Naive thymus-derived CD8-positive, alpha-beta T cell (primary cell): Measurements from ENCODE around the gene CPNE2. TPM values are rescaled to one million over a fixed set of nuclear protein-coding genes. Genes with fewer than 3 reads are reported as not detected.
"Not testable (repeated sequence)": the region's sequence is repeated elsewhere in the genome, so short reads cannot be mapped to it uniquely, and the experiment has no call there.

Source experiments
- ATAC-seq, 2 donors: fragments of 150-1000 bp; cut with Tn5 transposase in 1 of 2; sonication (Bioruptor Pico), chemical (Tn5 transposase) in 1 of 2; 1 replicate in 1 of 2; 2 replicates in 1 of 2; pipeline ENCODE4 v1.10.0; 2021; ENCODE audit warnings: mild to moderate bottlenecking in 2 of 2, moderate library complexity in 2 of 2
- POLR2A ChIA-PET: fragments of 350-600 bp; sonication (Branson Sonifier 250); formaldehyde crosslinking; loops from one replicate; lab custom pipeline; 2021; ENCODE audit warnings: antibody characterized with exemption; lab: Charles Lee
- DNase-seq, 10 donors: peaks; one replicate each; pipeline versions ENCODE4 v3.0.0 to v3.0.0-alpha.2; 2020 to 2022
- H3K27ac Mint-ChIP-seq, 10 donors: one replicate each; pipeline ENCODE4 v1.8.0; 2020 to 2022; ENCODE audit warnings: mild to moderate bottlenecking in 10 of 10, mixed read lengths in 10 of 10, moderate library complexity in 4 of 10, inconsistent platforms in 1 of 10
- H3K27me3 Mint-ChIP-seq, 5 donors: one replicate each; pipeline ENCODE4 v1.8.0; 2021 to 2022; ENCODE audit warnings: mixed read lengths in 5 of 5
- H3K36me3 Mint-ChIP-seq, 3 donors: one replicate each; pipeline ENCODE4 v1.8.0; 2020 to 2022; ENCODE audit warnings: mixed read lengths in 3 of 3, mild to moderate bottlenecking in 2 of 3, inconsistent platforms in 1 of 3
- H3K4me1 Mint-ChIP-seq, 4 donors: one replicate each; pipeline ENCODE4 v1.8.0; 2021 to 2022; ENCODE audit warnings: mixed read lengths in 4 of 4
- H3K4me3 Mint-ChIP-seq, 10 donors: one replicate each; pipeline ENCODE4 v1.8.0; 2020 to 2022; ENCODE audit warnings: mild to moderate bottlenecking in 10 of 10, mixed read lengths in 10 of 10, moderate library complexity in 6 of 10, inconsistent platforms in 1 of 10
- H3K9me3 Mint-ChIP-seq, 9 donors: one replicate each; pipeline ENCODE4 v1.8.0; 2020 to 2022; ENCODE audit warnings: mixed read lengths in 9 of 9, mild to moderate bottlenecking in 3 of 9, inconsistent platforms in 1 of 9, moderate library complexity in 1 of 9
- polyA plus RNA-seq, 3 donors: library from polyadenylated mRNA; unstranded; fragments of 300-500 nt; fragmentation: Illumina TruSeq; gene quantifications; one replicate each; pipeline ENCODE4 v1.2.3, GENCODE V29; 2021
- total RNA-seq, 8 experiments: library from RNA in 2 of 8; stranded (reverse) in 2 of 8; gene quantifications; one replicate each; pipeline ENCODE4 v1.2.3 and lab custom pipeline; 2021 to 2026

CPNE2 gene
- total and polyA plus RNA-seq, 5 experiments from 2014 or later, result 9.6 to 60.4 (median 26.8) TPM

- Mint-ChIP-seq H3K4me1 (peaks cover 11 to 13% (median 12%) of the 10 kb centered on the region in 4 donors), H3K9me3 (no peaks in the 10 kb centered on the region), H3K4me3 (no peak overlapping the region), H3K27me3 (no peaks in the 10 kb centered on the region), H3K27ac (peak overlapping the region in 3 of 10 donors; percentile 20 to 70 (median 22)), H3K36me3 (no peaks in the 10 kb centered on the region)
- ATAC-seq (no peak), DNase-seq (no peak)
- POLR2A ChIA-PET, result interaction anchor here (2.5 kb wide), 1 partner anchor 10 kb away, joined by 6 read pairs; no protein-coding TSS in a partner anchor
Observed at GRCh38 chr16:57102888-57103851, 10.8 kb downstream of the CPNE2 start.

DNA sequence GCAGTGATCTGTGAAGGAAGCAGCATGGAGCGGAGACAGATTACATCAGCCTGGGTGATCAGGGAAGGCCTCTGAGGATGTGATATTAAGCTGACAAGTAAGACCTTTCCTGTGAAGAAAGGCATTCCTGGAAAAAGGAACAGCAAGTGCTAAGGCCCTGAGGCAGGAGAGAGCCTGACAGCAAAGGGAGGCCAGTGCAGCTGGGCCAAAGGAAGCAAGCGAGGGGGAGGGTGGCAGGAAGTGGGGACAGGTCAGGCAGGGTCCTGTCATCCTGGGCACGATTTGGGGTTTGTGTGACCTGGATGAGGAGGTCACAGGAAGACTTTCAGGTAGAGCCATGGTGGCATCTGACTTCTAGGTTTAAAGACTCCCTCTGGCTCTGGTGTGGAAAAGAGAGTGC, 12.3 kb downstream of the CPNE2 start:
- ATAC-seq (no peak), DNase-seq (no peak)
- Mint-ChIP-seq H3K4me1 (peaks cover 8 to 13% (median 12%) of the 10 kb centered on the region in 4 donors), H3K27me3 (no peaks in the 10 kb centered on the region), H3K4me3 (peak overlapping the region in 2 of 10 donors; percentile 6 to 46), H3K9me3 (no peaks in the 10 kb centered on the region), H3K27ac (peak overlapping the region in 5 of 10 donors; percentile 1 to 43 (median 10)), H3K36me3 (no peaks in the 10 kb centered on the region)
- POLR2A ChIA-PET, result interaction anchor here (0.6 to 2.5 kb wide), 2 partner anchors 11 to 19 kb away, joined by 3 to 6 read pairs; no protein-coding TSS in a partner anchor

GRCh38 chr16:57105184-57105583, 12.8 kb downstream of the CPNE2 start:
- H3K36me3 Mint-ChIP-seq, result no peaks in the 10 kb centered on the region
- POLR2A ChIA-PET, result interaction anchor here (0.7 to 2.5 kb wide), 2 partner anchors 12 to 64 kb away, joined by 3 to 6 read pairs; no protein-coding TSS in a partner anchor
- H3K27me3 Mint-ChIP-seq, result no peaks in the 10 kb centered on the region
- no peaks in the 10 kb centered on the region for H3K9me3 Mint-ChIP-seq
- DNase-seq (no peak), ATAC-seq (no peak)
- peaks cover 8 to 13% (median 12%) of the 10 kb centered on the region in 4 donors for H3K4me1 Mint-ChIP-seq
- H3K27ac Mint-ChIP-seq, result peak overlapping the region in 4 of 10 donors; percentile 1 to 43 (median 20)
- H3K4me3 Mint-ChIP-seq, result peak overlapping the region in 1 of 10 donors; percentile 46

- no peak overlapping the region for H3K27ac Mint-ChIP-seq
- no peaks in the 10 kb centered on the region for H3K27me3 Mint-ChIP-seq
- no peaks in the 10 kb centered on the region for H3K36me3 Mint-ChIP-seq
- no peaks in the 10 kb centered on the region for H3K9me3 Mint-ChIP-seq
- DNase-seq (no peak), ATAC-seq (no peak)
- POLR2A ChIA-PET, result no interaction called here
- H3K4me3 Mint-ChIP-seq, result no peak overlapping the region
- H3K4me1 Mint-ChIP-seq, result peaks cover 8 to 14% (median 12%) of the 10 kb centered on the region in 4 donors
Observed at GRCh38 chr16:57106767-57107166, 14.4 kb downstream of the CPNE2 start.

DNA sequence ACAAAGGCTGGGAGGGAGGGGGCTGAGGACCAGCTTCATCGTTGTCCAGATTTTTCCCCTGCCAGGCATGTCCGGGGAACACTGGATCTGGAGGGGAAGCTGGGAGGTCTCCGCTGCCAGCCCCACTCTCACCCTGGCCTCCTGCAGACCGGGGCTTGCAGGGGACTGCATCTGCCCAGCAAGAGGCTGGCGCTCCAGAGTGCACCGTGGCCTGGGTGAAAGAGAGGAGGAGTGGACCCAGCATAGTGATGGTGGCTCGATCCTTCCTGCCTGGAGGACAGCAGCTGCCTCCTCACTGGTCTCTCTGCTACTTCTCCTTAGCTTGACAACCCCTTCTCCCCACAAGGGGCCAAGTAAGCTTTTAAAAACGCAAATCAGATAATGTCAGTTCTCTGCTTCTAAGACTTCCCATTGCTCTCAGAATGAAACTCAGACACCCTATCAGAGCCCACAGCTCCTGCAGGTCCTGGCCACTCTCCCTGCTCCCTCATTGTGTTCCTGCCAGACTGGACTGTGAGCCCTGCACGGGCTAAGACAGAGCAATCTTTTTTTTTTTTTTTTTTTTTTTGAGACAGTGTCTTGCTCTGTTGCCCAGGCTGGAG, 15.0 kb downstream of the CPNE2 start:
- H3K9me3 Mint-ChIP-seq, result no peaks in the 10 kb centered on the region
- ATAC-seq (no peak), DNase-seq (no peak)
- H3K4me1 Mint-ChIP-seq, result peaks cover 8 to 14% (median 12%) of the 10 kb centered on the region in 4 donors
- no peaks in the 10 kb centered on the region for H3K27me3 Mint-ChIP-seq
- H3K27ac Mint-ChIP-seq, result peak overlapping the region in 1 of 10 donors; percentile 43
- H3K36me3 Mint-ChIP-seq, result no peaks in the 10 kb centered on the region
- POLR2A ChIA-PET, result interaction anchor here (0.6 to 0.9 kb wide), 2 partner anchors 27 to 252 kb away, joined by 3 to 4 read pairs; no protein-coding TSS in a partner anchor
- no peak overlapping the region for H3K4me3 Mint-ChIP-seq

DNA sequence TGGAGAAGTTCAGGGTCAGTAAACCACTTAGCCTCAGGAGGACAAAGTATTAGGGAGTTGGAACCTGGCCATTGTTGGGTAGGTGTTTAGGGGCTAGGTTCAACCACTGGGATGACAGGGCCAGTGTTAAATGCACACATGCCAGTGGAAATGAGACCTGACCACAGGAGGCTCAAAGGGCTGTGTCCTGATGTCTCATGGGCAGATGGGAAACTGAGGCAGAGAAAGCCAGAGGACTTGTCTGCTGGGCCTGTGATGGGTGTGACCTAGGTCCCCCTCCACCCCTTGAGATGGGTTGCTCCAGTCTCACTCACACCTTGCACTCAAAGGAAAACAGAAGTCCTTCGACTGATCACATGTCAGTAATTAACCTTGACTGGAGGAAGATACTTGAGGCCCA, 16.0 kb downstream of the CPNE2 start:
- DNase-seq, result no peak
- peaks cover 8 to 14% (median 12%) of the 10 kb centered on the region in 4 donors for H3K4me1 Mint-ChIP-seq
- no peak overlapping the region for H3K27ac Mint-ChIP-seq
- POLR2A ChIA-PET, result no interaction called here
- H3K9me3 Mint-ChIP-seq, result no peaks in the 10 kb centered on the region
- H3K27me3 Mint-ChIP-seq, result no peaks in the 10 kb centered on the region
- no peak overlapping the region for H3K4me3 Mint-ChIP-seq
- no peak for ATAC-seq
- no peaks in the 10 kb centered on the region for H3K36me3 Mint-ChIP-seq

DNA sequence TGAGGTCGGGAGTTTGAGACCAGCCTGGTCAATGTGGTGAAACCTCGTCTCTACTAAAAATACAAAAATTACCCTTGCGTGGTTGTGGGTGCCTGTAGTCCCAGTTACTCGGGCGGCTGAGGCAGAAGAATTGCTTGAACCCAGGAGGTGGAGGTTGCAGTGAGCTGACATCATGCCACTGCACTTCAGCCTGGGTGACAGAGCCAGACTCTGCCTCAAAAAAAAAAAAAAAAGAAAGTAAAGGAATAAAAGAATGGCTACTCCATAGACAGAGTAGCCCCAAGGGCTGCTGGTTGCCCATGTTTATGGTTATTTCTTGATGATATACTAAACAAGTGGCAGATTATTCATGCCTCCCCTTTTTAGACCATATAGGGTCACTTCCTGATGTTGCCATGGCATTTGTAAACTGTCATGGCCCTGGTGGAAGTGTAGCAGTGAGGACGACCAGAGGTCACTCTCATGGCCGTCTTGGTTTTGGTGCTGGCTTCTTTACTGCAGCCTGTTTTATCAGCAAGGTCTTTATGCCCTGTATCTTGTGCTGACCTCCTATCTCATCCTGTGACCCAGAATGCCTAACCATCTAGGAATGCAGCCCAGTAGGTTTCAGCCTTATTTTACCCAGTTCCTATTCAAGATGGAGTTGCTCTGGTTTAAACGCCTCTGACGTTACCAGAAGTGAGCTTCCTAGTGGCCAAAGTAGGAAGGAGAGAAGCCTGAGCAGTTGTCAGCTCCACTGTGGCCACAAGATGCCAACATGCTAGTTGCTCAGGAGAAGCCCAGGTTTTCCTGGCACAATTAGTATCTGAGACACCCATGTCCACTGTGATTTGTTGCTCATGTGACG, 17.1 kb downstream of the CPNE2 start:
- not testable (repeated sequence) for DNase-seq, ATAC-seq, H3K4me1 Mint-ChIP-seq, H3K36me3 Mint-ChIP-seq, H3K9me3 Mint-ChIP-seq, H3K27me3 Mint-ChIP-seq, H3K4me3 Mint-ChIP-seq
- POLR2A ChIA-PET, result interaction anchor here (0.5 to 0.7 kb wide), 2 partner anchors 16 to 165 kb away, joined by 3 read pairs; no protein-coding TSS in a partner anchor
- peak overlapping the region in 1 of 10 donors; percentile 43 for H3K27ac Mint-ChIP-seq

DNA sequence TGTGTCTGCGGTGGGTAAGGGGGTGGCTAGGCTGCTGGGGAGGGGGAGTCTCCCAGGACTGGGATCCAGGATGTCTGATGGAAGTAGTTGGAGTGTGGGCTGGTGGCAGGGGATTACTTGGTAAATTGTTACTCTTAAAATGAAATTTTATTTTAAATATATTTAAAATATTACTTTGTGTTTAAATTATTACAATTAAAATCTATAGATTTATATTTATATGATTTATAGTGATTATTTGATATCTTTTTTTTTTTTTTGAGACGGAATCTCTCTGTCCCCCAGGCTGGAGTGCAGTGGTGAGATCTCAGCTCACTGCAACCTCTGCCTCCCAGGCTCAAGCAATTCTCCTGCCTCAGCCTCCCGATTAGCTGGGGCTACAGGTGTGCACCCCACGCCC, 18.6 kb downstream of the CPNE2 start:
- Mint-ChIP-seq H3K27ac (no peak overlapping the region), H3K4me3 (no peak overlapping the region), H3K4me1 (peaks cover 0 to 6% (median 0%) of the 10 kb centered on the region in 4 donors), H3K27me3 (no peaks in the 10 kb centered on the region), H3K9me3 (peaks cover 0 to 2% (median 0%) of the 10 kb centered on the region in 9 donors), H3K36me3 (no peaks in the 10 kb centered on the region)
- no peak for ATAC-seq
- POLR2A ChIA-PET, result no interaction called here
- DNase-seq, result no peak

DNA sequence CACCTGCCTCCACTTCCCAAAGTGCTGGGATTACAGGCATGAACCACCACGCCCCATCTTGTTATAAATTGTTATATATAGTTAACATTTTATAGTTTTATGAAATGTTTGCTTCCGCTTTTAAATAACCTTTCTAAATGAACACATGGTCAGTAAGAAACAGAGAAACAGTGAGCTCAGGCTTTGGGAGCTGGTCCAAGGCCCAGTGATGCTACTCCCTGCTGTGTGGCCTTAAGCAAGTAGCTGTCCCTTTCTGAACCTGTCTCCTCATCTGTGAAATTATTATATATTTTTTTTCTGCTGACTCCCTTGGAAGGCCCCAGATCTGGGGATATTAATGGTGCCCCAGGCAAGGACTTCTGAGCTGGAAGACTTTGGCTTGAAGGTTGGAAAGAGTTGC, 19.0 kb downstream of the CPNE2 start:
- H3K27me3 Mint-ChIP-seq, result no peaks in the 10 kb centered on the region
- H3K4me1 Mint-ChIP-seq, result peaks cover 0 to 4% (median 0%) of the 10 kb centered on the region in 4 donors
- H3K9me3 Mint-ChIP-seq, result peaks cover 0 to 2% (median 0%) of the 10 kb centered on the region in 9 donors
- no peak overlapping the region for H3K4me3 Mint-ChIP-seq
- H3K27ac Mint-ChIP-seq, result no peak overlapping the region
- POLR2A ChIA-PET, result no interaction called here
- H3K36me3 Mint-ChIP-seq, result no peaks in the 10 kb centered on the region
- DNase-seq (no peak), ATAC-seq (no peak)

DNA sequence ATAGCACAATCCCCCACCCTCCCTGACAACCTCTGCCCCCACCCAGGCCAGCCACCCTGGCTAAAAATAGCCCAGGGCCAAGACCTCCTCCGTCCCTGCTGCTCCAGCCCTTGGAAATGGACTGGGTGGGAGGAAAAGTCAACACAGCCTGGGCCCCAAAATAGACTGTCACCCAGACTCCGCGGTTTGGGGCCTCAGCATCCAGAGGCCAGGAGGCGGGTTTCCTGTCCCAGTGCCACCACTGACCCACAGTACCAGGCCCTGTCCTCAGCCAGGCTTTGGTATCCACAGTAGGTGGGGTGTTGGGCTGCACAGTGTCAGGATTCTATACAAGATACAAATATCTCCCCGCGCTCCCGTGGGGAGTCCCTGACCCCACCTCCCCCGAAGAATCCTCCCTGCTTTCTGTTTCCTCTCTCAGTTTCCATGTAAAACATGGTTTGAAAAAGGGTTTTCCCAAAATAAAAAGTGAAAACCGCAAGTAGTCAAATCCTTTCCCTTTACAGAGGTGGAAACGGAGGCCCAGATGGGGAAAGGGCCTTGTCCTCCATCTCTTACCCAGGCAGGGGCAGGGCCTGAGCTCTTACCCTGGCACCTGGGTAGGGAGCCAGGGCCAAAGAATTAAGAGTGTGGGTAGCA, 20.1 kb downstream of the CPNE2 start:
- Mint-ChIP-seq H3K4me3 (no peak overlapping the region), H3K36me3 (no peaks in the 10 kb centered on the region), H3K27ac (no peak overlapping the region), H3K9me3 (peaks cover 0 to 2% (median 0%) of the 10 kb centered on the region in 9 donors), H3K4me1 (peaks cover 0 to 3% (median 0%) of the 10 kb centered on the region in 4 donors), H3K27me3 (no peaks in the 10 kb centered on the region)
- ATAC-seq (no peak), DNase-seq (no peak)
- POLR2A ChIA-PET, result interaction anchor here (1.0 to 1.4 kb wide), 2 partner anchors 14 to 19 kb away, joined by 3 to 5 read pairs; no protein-coding TSS in a partner anchor

GRCh38 chr16:57113042-57113453, 20.7 kb downstream of the CPNE2 start:
- DNase-seq, result no peak
- ATAC-seq, result no peak
- Mint-ChIP-seq H3K4me3 (no peak overlapping the region), H3K27ac (no peak overlapping the region), H3K27me3 (no peaks in the 10 kb centered on the region), H3K36me3 (no peaks in the 10 kb centered on the region), H3K4me1 (peaks cover 0 to 5% (median 2%) of the 10 kb centered on the region in 4 donors), H3K9me3 (peaks cover 0 to 2% (median 0%) of the 10 kb centered on the region in 9 donors)
- POLR2A ChIA-PET, result interaction anchor here (1.0 to 1.4 kb wide), 2 partner anchors 14 to 20 kb away, joined by 3 to 5 read pairs; no protein-coding TSS in a partner anchor
